ENCODE results near the gene SNX5.

- TF ChIP-seq ARNT (IDR thresholded peaks at IDR 0.05) = no peak
- no peak for TF ChIP-seq FOXM1 (IDR thresholded peaks at IDR 0.05; ENCODE audit: borderline replicate concordance)
- TF ChIP-seq HDGF (IDR thresholded peaks at IDR 0.05; ENCODE audit: borderline replicate concordance) = no peak
- TF ChIP-seq NFRKB (IDR thresholded peaks at IDR 0.05) = no peak
These were observed 787 bp upstream of the SNX5 start for GRCh38 chr20:17969278-17969883.
